Measurements from ENCODE around the gene S100A7.

The S100A7 gene

DNA sequence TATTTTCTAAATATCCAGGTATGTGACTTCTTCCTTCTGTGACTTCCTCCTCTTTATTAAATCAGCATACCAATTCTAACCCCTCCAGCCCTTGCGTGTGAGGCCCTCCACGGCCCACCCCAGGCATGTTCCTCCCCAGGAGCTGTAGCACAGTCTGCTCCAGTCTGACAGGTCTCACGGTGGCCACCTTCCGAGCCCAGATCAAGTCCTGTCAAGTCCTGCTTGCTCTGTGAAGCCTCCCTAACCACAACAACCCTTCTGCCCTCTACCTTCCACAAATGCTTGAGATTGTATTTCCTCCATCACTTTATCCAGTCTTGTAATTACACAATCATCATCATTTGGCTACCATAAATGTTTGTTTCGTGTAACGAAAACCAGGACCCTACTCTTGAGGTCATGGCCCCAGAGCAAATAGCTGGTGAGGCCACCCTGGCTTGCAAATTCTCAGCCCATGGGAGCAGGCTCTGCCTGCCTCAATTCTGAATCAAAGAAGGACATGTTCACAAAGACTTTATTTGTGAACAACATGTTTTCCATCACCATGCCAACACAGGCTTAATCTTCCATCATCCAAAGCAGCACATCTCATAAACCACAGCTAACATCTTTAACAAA lies 33.0 kb upstream of the S100A7 start:
- no peaks in the 10 kb centered on the region for H3K9me3 Mint-ChIP-seq
- H3K27ac Mint-ChIP-seq = peak overlapping the region in 2 of 3 experiments; percentile 41 to 47
- no peaks in the 10 kb centered on the region for H3K27me3 Mint-ChIP-seq (ENCODE audit: low read depth)
- H3K4me1 Mint-ChIP-seq = peaks cover 7% of the 10 kb centered on the region
- H3K4me3 Mint-ChIP-seq = no peak overlapping the region
- H3K36me3 Mint-ChIP-seq (ENCODE audit: low read depth) = no peaks in the 10 kb centered on the region
- TF ChIP-seq, protein P1, sequence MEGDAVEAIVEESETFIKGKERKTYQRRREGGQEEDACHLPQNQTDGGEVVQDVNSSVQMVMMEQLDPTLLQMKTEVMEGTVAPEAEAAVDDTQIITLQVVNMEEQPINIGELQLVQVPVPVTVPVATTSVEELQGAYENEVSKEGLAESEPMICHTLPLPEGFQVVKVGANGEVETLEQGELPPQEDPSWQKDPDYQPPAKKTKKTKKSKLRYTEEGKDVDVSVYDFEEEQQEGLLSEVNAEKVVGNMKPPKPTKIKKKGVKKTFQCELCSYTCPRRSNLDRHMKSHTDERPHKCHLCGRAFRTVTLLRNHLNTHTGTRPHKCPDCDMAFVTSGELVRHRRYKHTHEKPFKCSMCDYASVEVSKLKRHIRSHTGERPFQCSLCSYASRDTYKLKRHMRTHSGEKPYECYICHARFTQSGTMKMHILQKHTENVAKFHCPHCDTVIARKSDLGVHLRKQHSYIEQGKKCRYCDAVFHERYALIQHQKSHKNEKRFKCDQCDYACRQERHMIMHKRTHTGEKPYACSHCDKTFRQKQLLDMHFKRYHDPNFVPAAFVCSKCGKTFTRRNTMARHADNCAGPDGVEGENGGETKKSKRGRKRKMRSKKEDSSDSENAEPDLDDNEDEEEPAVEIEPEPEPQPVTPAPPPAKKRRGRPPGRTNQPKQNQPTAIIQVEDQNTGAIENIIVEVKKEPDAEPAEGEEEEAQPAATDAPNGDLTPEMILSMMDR (IDR thresholded peaks at IDR 0.05; ENCODE audit: unreplicated experiment in 3 of 3) = no peak

DNA sequence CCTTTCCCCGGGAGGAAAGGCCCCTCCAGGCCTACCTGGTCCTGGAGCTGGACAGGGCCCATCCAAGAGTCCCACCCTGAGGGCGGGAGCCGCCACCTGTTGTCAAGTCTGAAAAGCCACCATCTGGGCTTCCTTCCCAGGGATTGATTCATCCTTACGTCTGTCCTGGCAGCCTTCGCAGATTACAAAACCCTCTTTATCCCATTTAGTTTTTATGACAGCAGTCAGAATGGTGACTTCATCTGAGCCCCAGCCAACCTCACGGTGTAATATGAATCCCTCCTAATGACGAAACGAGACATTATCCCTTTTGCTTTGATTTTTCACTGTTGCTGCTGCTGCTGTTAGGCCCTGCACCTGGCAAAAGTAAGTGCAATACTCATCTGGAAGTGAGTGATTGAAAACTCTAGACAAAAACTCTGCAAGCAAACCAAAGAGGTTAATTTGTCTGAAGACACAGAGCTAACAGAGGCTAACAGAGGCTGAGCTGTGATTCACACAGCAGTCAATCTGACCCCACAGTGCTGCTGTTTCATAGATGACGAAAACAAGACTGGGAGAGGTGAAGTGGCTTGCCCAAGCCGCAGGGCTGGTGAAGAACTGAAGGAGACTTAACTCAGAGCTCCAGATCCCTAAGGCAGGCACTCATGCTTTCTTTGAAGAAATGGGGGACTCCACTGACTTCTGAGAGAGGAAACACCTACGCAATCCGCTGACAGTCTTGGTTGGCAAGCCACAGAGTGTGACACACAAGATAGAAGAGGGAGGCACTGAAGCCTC lies 30.0 kb upstream of the S100A7 start:
- Mint-ChIP-seq H3K27me3 (ENCODE audit: low read depth) (no peaks in the 10 kb centered on the region), H3K9me3 (no peaks in the 10 kb centered on the region), H3K27ac (peak overlapping the region; percentile 14 to 63 (median 44)), H3K36me3 (ENCODE audit: low read depth) (no peaks in the 10 kb centered on the region), H3K4me1 (peaks cover 18% of the 10 kb centered on the region), H3K4me3 (no peak overlapping the region)
- TF ChIP-seq, protein P1 (IDR thresholded peaks at IDR 0.05; ENCODE audit: unreplicated experiment in 3 of 3) = no peak

DNA sequence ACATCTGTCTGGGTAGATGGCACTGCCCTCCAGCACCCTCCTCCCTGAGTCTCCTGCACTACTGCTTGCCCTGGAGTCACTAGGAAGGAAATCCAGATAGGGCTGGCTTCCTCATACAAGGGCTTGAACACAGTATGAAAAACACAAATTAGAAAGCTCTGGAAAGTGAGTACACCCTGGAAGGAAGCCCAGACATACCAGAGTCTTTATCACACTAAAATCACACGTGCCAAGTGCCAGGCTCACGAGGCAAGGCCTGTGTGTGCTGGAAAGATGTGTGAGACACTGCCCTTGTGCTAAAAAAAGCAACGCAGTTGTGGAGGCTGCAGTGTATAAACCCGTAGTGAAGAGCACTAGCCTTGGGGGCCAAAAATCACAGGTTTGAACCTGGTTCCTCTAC lies 28.3 kb upstream of the S100A7 start:
- no peaks in the 10 kb centered on the region for H3K36me3 Mint-ChIP-seq (ENCODE audit: low read depth)
- H3K27ac Mint-ChIP-seq = no peak overlapping the region
- H3K27me3 Mint-ChIP-seq (ENCODE audit: low read depth) = peaks cover 8% of the 10 kb centered on the region
- H3K9me3 Mint-ChIP-seq = no peaks in the 10 kb centered on the region
- H3K4me3 Mint-ChIP-seq = no peak overlapping the region
- TF ChIP-seq, protein P1 (IDR thresholded peaks at IDR 0.05; ENCODE audit: unreplicated experiment in 3 of 3) = no peak
- peaks cover 18% of the 10 kb centered on the region for H3K4me1 Mint-ChIP-seq

- Mint-ChIP-seq H3K27me3 (ENCODE audit: low read depth) (peaks cover 8% of the 10 kb centered on the region), H3K9me3 (no peaks in the 10 kb centered on the region), H3K4me3 (peak overlapping the region in 1 of 3 experiments; percentile 4), H3K4me1 (peaks cover 18% of the 10 kb centered on the region), H3K27ac (peak overlapping the region; percentile 24 to 95 (median 83)), H3K36me3 (ENCODE audit: low read depth) (no peaks in the 10 kb centered on the region)
- TF ChIP-seq, protein P1 (IDR thresholded peaks at IDR 0.05; ENCODE audit: unreplicated experiment in 3 of 3) = no peak
Measured at GRCh38 chr1:153487707-153488106, 27.3 kb upstream of the S100A7 start.

GRCh38 chr1:153485863-153486262 lies 25.4 kb upstream of the S100A7 start:
- Mint-ChIP-seq H3K9me3 (no peaks in the 10 kb centered on the region), H3K4me1 (peaks cover 18% of the 10 kb centered on the region), H3K27me3 (ENCODE audit: low read depth) (peaks cover 10% of the 10 kb centered on the region), H3K36me3 (ENCODE audit: low read depth) (no peaks in the 10 kb centered on the region), H3K27ac (no peak overlapping the region), H3K4me3 (no peak overlapping the region)
- TF ChIP-seq, protein P1 (IDR thresholded peaks at IDR 0.05; ENCODE audit: unreplicated experiment in 3 of 3) = no peak

Measured in nephron (organoid).